A673 (cell line): ENCODE measurements around the gene MRPL24. TPM values are rescaled to one million over a fixed set of nuclear protein-coding genes. Genes with fewer than 3 reads are reported as not detected.
"Not testable (repeated sequence)": the region's sequence is repeated elsewhere in the genome, so short reads cannot be mapped to it uniquely, and the experiment has no call there.

Experiments used
- BruUV-seq: library from RNA; stranded (reverse); fragments of 400-500 nt; replicated peaks from 2 replicates; lab custom pipeline; 2021; lab: Mats Ljungman, UMichigan
- CTCF ChIA-PET: fragments of 300-600 bp; sonication (Branson Sonifier 250); formaldehyde crosslinking; loops from one replicate; lab custom pipeline; 2022; ENCODE audit warnings: antibody characterized with exemption; lab: Charles Lee
- POLR2A ChIA-PET: fragments of 300-600 bp; sonication (Branson Sonifier 250); formaldehyde crosslinking; loops from one replicate; lab custom pipeline; 2022; ENCODE audit warnings: antibody characterized with exemption; ENCODE audit not compliant: low non-redundant PET; lab: Charles Lee
- DNase-seq: peaks from one replicate; pipeline ENCODE4 v3.0.0-alpha.2; 2015; ENCODE audit warnings: low spot score
- H3K27ac ChIP-seq: fragments of 200-600 bp; sonication (generic); 2 replicates; pipeline ENCODE4 v1.5.1; 2016; ENCODE audit warnings: mixed run types, low read depth, mild to moderate bottlenecking, mixed read lengths, antibody characterized with exemption, low read length; ENCODE audit not compliant: poor library complexity, severe bottlenecking
- H3K27me3 ChIP-seq: fragments of 200-600 bp; sonication (generic); replicated peaks from 2 replicates; pipeline ENCODE4 v1.6.1; 2017; ENCODE audit warnings: mixed run types, low read depth, mild to moderate bottlenecking, mixed read lengths, antibody characterized with exemption, low read length; ENCODE audit not compliant: insufficient read depth, poor library complexity
- H3K36me3 ChIP-seq: fragments of 200-600 bp; sonication (generic); 2 replicates; pipeline ENCODE4 v1.6.1; 2016; ENCODE audit warnings: mixed run types, mild to moderate bottlenecking, mixed read lengths, antibody characterized with exemption, low read length; ENCODE audit not compliant: insufficient read depth, poor library complexity, severe bottlenecking
- H3K4me1 ChIP-seq: fragments of 200-600 bp; sonication (generic); 2 replicates; pipeline ENCODE4 v1.6.1; 2017; ENCODE audit warnings: mixed run types, mild to moderate bottlenecking, mixed read lengths, antibody characterized with exemption, low read length; ENCODE audit not compliant: insufficient read depth, poor library complexity, severe bottlenecking
- H3K4me3 ChIP-seq: fragments of 200-600 bp; sonication (generic); 2 replicates; pipeline ENCODE4 v1.5.1; 2016; ENCODE audit warnings: low read depth, mixed run types, mild to moderate bottlenecking, mixed read lengths, low read length; ENCODE audit not compliant: poor library complexity, severe bottlenecking
- H3K9me3 ChIP-seq: fragments of 200-600 bp; sonication (generic); 2 replicates; pipeline ENCODE4 v1.6.1; 2016; ENCODE audit warnings: mixed run types, low read depth, mild to moderate bottlenecking, mixed read lengths, antibody characterized with exemption, low read length; ENCODE audit not compliant: poor library complexity, severe bottlenecking
- CTCF ChIP-seq: fragments of 300-800, 200-600 bp; sonication (generic); conservative IDR thresholded peaks from 2 replicates; pipeline ENCODE4 v1.5.1; 2017; ENCODE audit warnings: low read depth, mild to moderate bottlenecking, antibody characterized with exemption, low read length, moderate library complexity, mixed read lengths
- EZH2 ChIP-seq: fragments of 200-600 bp; sonication (generic); IDR thresholded peaks from 2 replicates; pipeline ENCODE4 v1.6.1; 2017; ENCODE audit warnings: borderline replicate concordance, low read depth, mild to moderate bottlenecking, mixed read lengths, antibody characterized with exemption, low read length; ENCODE audit not compliant: poor library complexity, severe bottlenecking
- intact Hi-C: fragments of 100-400 bp; cut with micrococcal nuclease; formaldehyde crosslinking; loops from one replicate; pipeline ENCODE4 v1.10.0; 2022; ENCODE audit not compliant: unreplicated experiment
- total RNA-seq: library from RNA; stranded (reverse); gene quantifications from 2 replicates; pipeline ENCODE4 v1.2.3, GENCODE V29; 2021

The MRPL24 gene
- total RNA-seq, 1 experiment from 2014 or later: 85.7 TPM

- TF ChIP-seq CTCF (no peak), EZH2 (no peak)
- H3K36me3 ChIP-seq: peaks cover 8% of the 10 kb centered on the region
- no peak for DNase-seq
- POLR2A ChIA-PET: no interaction called here
- intact Hi-C loops: loop anchor here (1.0 to 2.0 kb wide), 2 partner anchors 16 to 25 kb away; partner anchors contain the start of genes HDGF and MRPL24
- TSS peak; percentile 68 for BruUV-seq
- H3K4me3 ChIP-seq: peak overlapping the region; percentile 89
- peak overlapping the region; percentile 94 for H3K27ac ChIP-seq
- CTCF ChIA-PET: interaction anchor here (0.6 to 1.4 kb wide), 4 partner anchors 19 to 105 kb away, joined by 4 to 9 read pairs (median 4); partner anchors contain the start of gene MRPL24
- no peaks in the 10 kb centered on the region for H3K27me3 ChIP-seq
- peaks cover 14% of the 10 kb centered on the region for H3K4me1 ChIP-seq
- no peaks in the 10 kb centered on the region for H3K9me3 ChIP-seq
These were observed 25.6 kb upstream of the MRPL24 start for GRCh38 chr1:156766298-156767100.

- TF ChIP-seq CTCF (no peak), EZH2 (no peak)
- Histone ChIP-seq H3K9me3 (no peaks in the 10 kb centered on the region), H3K4me3 (no peak overlapping the region), H3K27ac (no peak overlapping the region), H3K36me3 (peaks cover 2% of the 10 kb centered on the region), H3K4me1 (peaks cover 14% of the 10 kb centered on the region), H3K27me3 (no peaks in the 10 kb centered on the region)
- no peak for DNase-seq
- no TSS peak for BruUV-seq
- POLR2A ChIA-PET: no interaction called here
- CTCF ChIA-PET: no interaction called here
- intact Hi-C loops: loop anchor here (2.0 kb wide), 1 partner anchor 15 kb away; the partner anchor contains the start of gene HDGF
These were observed 24.8 kb upstream of the MRPL24 start for GRCh38 chr1:156765666-156766065.

- H3K27me3 ChIP-seq, H3K27ac ChIP-seq, BruUV-seq, H3K4me3 ChIP-seq, intact Hi-C loops, POLR2A ChIA-PET, H3K9me3 ChIP-seq, H3K36me3 ChIP-seq, CTCF ChIA-PET, DNase-seq: not testable (repeated sequence)
- H3K4me1 ChIP-seq: peaks cover 14% of the 10 kb centered on the region
These were observed 24.2 kb upstream of the MRPL24 start for GRCh38 chr1:156765136-156765535.

- Histone ChIP-seq H3K4me3 (no peak overlapping the region), H3K4me1 (peaks cover under 1% of the 10 kb centered on the region), H3K27ac (no peak overlapping the region), H3K36me3 (no peaks in the 10 kb centered on the region), H3K27me3 (no peaks in the 10 kb centered on the region), H3K9me3 (no peaks in the 10 kb centered on the region)
- ChIA-PET POLR2A (no interaction called here), CTCF (no interaction called here)
- intact Hi-C loops: no loop called here
- BruUV-seq: no TSS peak
- DNase-seq: no peak
- no peak for TF ChIP-seq CTCF
- TF ChIP-seq EZH2: no peak
These were observed 19.9 kb upstream of the MRPL24 start for GRCh38 chr1:156760796-156761104.
